Pancreas (tissue), 10 donors: ENCODE measurements around the gene APOL1. TPM values are rescaled to one million over a fixed set of nuclear protein-coding genes. Genes with fewer than 3 reads are reported as not detected.
"Not testable (repeated sequence)": the region's sequence is repeated elsewhere in the genome, so short reads cannot be mapped to it uniquely, and the experiment has no call there.

Experiments
- ATAC-seq, 4 donors: fragments of 200-7000 bp; cut with Tn5 transposase; one replicate each; pipeline versions ENCODE4 v1.8.0 to v1.9.1; 2020; ENCODE audit warnings: mild to moderate bottlenecking in 4 of 4, moderate library complexity in 4 of 4
- DNase-seq, 6 donors: peaks; one replicate each; pipeline ENCODE4 v3.0.0-alpha.2; 2020
- FAIRE-seq: peaks from 2 replicates; lab custom pipeline; 2012; peaks lifted over from hg19 to GRCh38; lab: Jason Lieb, UNC
- H3K27ac ChIP-seq, 4 donors: fragments of 200-600 bp; sonication (generic); 1 replicate in 3 of 4; 2 replicates in 1 of 4; pipeline versions ENCODE4 v1.5.0 to v1.8.0; 2020
- H3K27me3 ChIP-seq, 4 donors: fragments of 200-600 bp; one replicate each; pipeline ENCODE4 v1.8.0; 2021
- H3K36me3 ChIP-seq, 3 donors: fragments of 200-600 bp; sonication (generic) in 1 of 3; one replicate each; pipeline versions ENCODE4 v1.5.0 to v1.8.0; 2020 to 2021
- H3K4me1 ChIP-seq, 3 donors: fragments of 200-600 bp; one replicate each; pipeline ENCODE4 v1.8.0; 2021
- H3K4me3 ChIP-seq, 4 donors: fragments of 200-600 bp; sonication (generic) in 2 of 4; one replicate each; pipeline versions ENCODE4 v1.5.0 to v1.8.0; 2020 to 2021
- H3K9me3 ChIP-seq, 4 donors: fragments of 200-600 bp; one replicate each; pipeline ENCODE4 v1.8.0; 2021
- CTCF ChIP-seq, 4 donors: fragments of 200-600 bp; sonication (generic) in 3 of 4; IDR thresholded peaks; one replicate each; pipeline versions ENCODE4 v1.5.0 to v1.8.0; 2021; ENCODE audit warnings: antibody characterized with exemption in 4 of 4
- WGBS, 2 donors: extraction: QIAGEN DNeasy Blood & Tissue Kit; methylation state at CpG; one replicate each; pipeline ENCODE4 v1.1.7; 2013; 5-methylcytosine and 5-hydroxymethylcytosine counted together
- intact Hi-C, 3 donors: fragments of 100-400 bp; cut with DNase I; formaldehyde crosslinking; loops; one replicate each; pipeline versions ENCODE4 v1.11.1 to v1.14.2; 2022
- polyA plus RNA-seq, 2 donors: library from polyadenylated mRNA; stranded (reverse); fragments of 200-250 nt; gene quantifications; one replicate each; pipeline ENCODE4 v1.2.3, GENCODE V29; 2013
- total RNA-seq, 6 donors: library from RNA; stranded (reverse); fragmentation: NEBNext Ultra II Directional in 4 of 6; extraction: Animal tissue kit (Norgen Biotek cat#: 25700) in 4 of 6; gene quantifications; one replicate each; pipeline versions ENCODE4 v1.2.1 to v1.2.4, GENCODE V29; 2021 to 2023
- donor health status: healthy with polysubstance abuse.
- donor health status: DM: no; HTN: no; CAD: no; lungs with moderate emphysema.
- donor health status: DM: no; HTN: no; CAD: no.
- donor health status: control.
- donor health status: control.
- donor health status: Bipolar disorder and iron deficiency.
- donor health status: DM: yes; HTN: yes; CAD: no.
- donor health status: DM: no; HTN: no; CAD: no.
- donor health status: DM: no; HTN: no; CAD: no.
- donor health status: DM: yes; HTN: yes; CAD: no.

The APOL1 gene
- total and polyA plus RNA-seq, 8 donors = 3.2 to 25.5 (median 5.5) TPM

- Histone ChIP-seq H3K4me3 (no peak overlapping the region), H3K27me3 (no peaks in the 10 kb centered on the region), H3K27ac (no peak overlapping the region), H3K36me3 (peaks cover 0 to 17% (median 4%) of the 10 kb centered on the region in 3 donors), H3K4me1 (no peaks in the 10 kb centered on the region), H3K9me3 (no peaks in the 10 kb centered on the region)
- no peak for ATAC-seq
- no peak for TF ChIP-seq CTCF (IDR thresholded peaks at IDR 0.05)
- intact Hi-C loops = no loop called here
- no peak for FAIRE-seq
- no peak for DNase-seq
- WGBS, 2 donors = 81% methylated on average over 7 of the region's 7 CpGs
These were observed 24.0 kb upstream of the APOL1 start for GRCh38 chr22:36228944-36229343.

- H3K9me3 ChIP-seq, ATAC-seq, H3K4me3 ChIP-seq, H3K4me1 ChIP-seq, FAIRE-seq, DNase-seq, intact Hi-C loops, H3K27me3 ChIP-seq, H3K27ac ChIP-seq: not testable (repeated sequence)
- WGBS, 2 donors = 81 to 86% methylated on average over 2 to 3 of the region's 3 CpGs
- peaks cover 0 to 17% (median 4%) of the 10 kb centered on the region in 3 donors for H3K36me3 ChIP-seq
These were observed 23.3 kb upstream of the APOL1 start for GRCh38 chr22:36229649-36230048.

- H3K27ac ChIP-seq, FAIRE-seq, ATAC-seq, intact Hi-C loops, H3K4me3 ChIP-seq, DNase-seq, H3K9me3 ChIP-seq, H3K27me3 ChIP-seq, H3K4me1 ChIP-seq: not testable (repeated sequence)
- peaks cover 0 to 17% (median 4%) of the 10 kb centered on the region in 3 donors for H3K36me3 ChIP-seq
- 83 to 84% methylated on average over 5 of the region's 5 CpGs for WGBS, 2 donors
These were observed 21.9 kb upstream of the APOL1 start for GRCh38 chr22:36231051-36231450.

- intact Hi-C loops = no loop called here
These were observed 20.1 kb upstream of the APOL1 start for GRCh38 chr22:36232715-36233401.

GRCh38 chr22:36233796-36234195 lies 19.1 kb upstream of the APOL1 start:
- Histone ChIP-seq H3K4me1 (peaks cover 3 to 18% (median 4%) of the 10 kb centered on the region in 3 donors), H3K36me3 (peaks cover 0 to 10% (median 4%) of the 10 kb centered on the region in 3 donors), H3K4me3 (no peak overlapping the region), H3K27me3 (no peaks in the 10 kb centered on the region), H3K27ac (no peak overlapping the region), H3K9me3 (no peaks in the 10 kb centered on the region)
- DNase-seq = no peak
- FAIRE-seq = no peak
- no peak for TF ChIP-seq CTCF (IDR thresholded peaks at IDR 0.05)
- 88 to 93% methylated on average over 7 of the region's 7 CpGs for WGBS, 2 donors
- no peak for ATAC-seq
- intact Hi-C loops = no loop called here

More at GRCh38 chr22:36232715-36233401, 20.1 kb upstream of the APOL1 start:
- no peak overlapping the region for H3K27ac ChIP-seq
- TF ChIP-seq CTCF (IDR thresholded peaks at IDR 0.05) = no peak
- H3K4me3 ChIP-seq = no peak overlapping the region
- FAIRE-seq = no peak
- peaks cover 0 to 10% (median 4%) of the 10 kb centered on the region in 3 donors for H3K36me3 ChIP-seq
- no peak for DNase-seq
- H3K9me3 ChIP-seq = no peaks in the 10 kb centered on the region
- WGBS, 2 donors = 81 to 82% methylated on average over 13 of the region's 13 CpGs
- ATAC-seq = no peak
- peaks cover 0 to 16% (median 0%) of the 10 kb centered on the region in 3 donors for H3K4me1 ChIP-seq
- H3K27me3 ChIP-seq = no peaks in the 10 kb centered on the region

- no peak overlapping the region for H3K27ac ChIP-seq
- TF ChIP-seq CTCF (IDR thresholded peaks at IDR 0.05) = no peak
- no peak for DNase-seq
- no peak for ATAC-seq
- H3K9me3 ChIP-seq = no peaks in the 10 kb centered on the region
- no peak for FAIRE-seq
- H3K36me3 ChIP-seq = peaks cover 0 to 10% (median 4%) of the 10 kb centered on the region in 3 donors
- H3K27me3 ChIP-seq = no peaks in the 10 kb centered on the region
- H3K4me3 ChIP-seq = no peak overlapping the region
- peaks cover 3 to 18% (median 4%) of the 10 kb centered on the region in 3 donors for H3K4me1 ChIP-seq
- WGBS, 2 donors = 70 to 80% methylated on average over 2 of the region's 2 CpGs
- intact Hi-C loops = no loop called here
These were observed 18.7 kb upstream of the APOL1 start for GRCh38 chr22:36234213-36234612.
